GM18526 (cell line): ENCODE data around the gene PRR23E.

Source experiments
- POLR2A ChIP-seq: IDR thresholded peaks from 3 replicates; pipeline ENCODE4 v1.6.1; 2011; ENCODE audit not compliant: insufficient read length; ENCODE audit errors: extremely low read depth

PRR23E gene

GRCh38 chr3:127192576-127193232 lies at the start of gene PRR23E:
Gene PRR23E (plus strand): TSS chr3:127193131. CDS start chr3:127196686, 3,555 bp downstream.
- TF ChIP-seq POLR2A: no peak

- no peak for TF ChIP-seq POLR2A
These were observed 49.8 kb upstream of the PRR23E start for GRCh38 chr3:127143172-127143571.

- no peak for TF ChIP-seq POLR2A
These were observed 48.3 kb upstream of the PRR23E start for GRCh38 chr3:127144631-127145030.

GRCh38 chr3:127145266-127145665 lies 47.7 kb upstream of the PRR23E start:
- no peak for TF ChIP-seq POLR2A

- no peak for TF ChIP-seq POLR2A
These were observed 45.5 kb upstream of the PRR23E start for GRCh38 chr3:127147291-127147885.

- no peak for TF ChIP-seq POLR2A
These were observed 43.2 kb upstream of the PRR23E start for GRCh38 chr3:127149621-127150310.

- no peak for TF ChIP-seq POLR2A
These were observed 42.2 kb upstream of the PRR23E start for GRCh38 chr3:127150513-127151250.

GRCh38 chr3:127151251-127151564 lies 41.7 kb upstream of the PRR23E start:
- TF ChIP-seq POLR2A: no peak

- no peak for TF ChIP-seq POLR2A
These were observed 40.8 kb upstream of the PRR23E start for GRCh38 chr3:127151992-127152650.

GRCh38 chr3:127152684-127153505 lies 40.0 kb upstream of the PRR23E start:
- TF ChIP-seq POLR2A: no peak

- TF ChIP-seq POLR2A: no peak
These were observed 39.5 kb upstream of the PRR23E start for GRCh38 chr3:127153506-127153815.

- TF ChIP-seq POLR2A: no peak
These were observed 36.4 kb upstream of the PRR23E start for GRCh38 chr3:127156338-127157050.

- TF ChIP-seq POLR2A: no peak
These were observed 35.6 kb upstream of the PRR23E start for GRCh38 chr3:127157171-127157828.
